HepG2 (cell line): ENCODE data around the gene SMYD5. TPM values are rescaled to one million over a fixed set of nuclear protein-coding genes. Genes with fewer than 3 reads are reported as not detected.

ENCODE experiments used
- AGO2 ChIP-seq: fragments of 200-400 bp; formaldehyde crosslinking; optimal IDR thresholded peaks from 2 replicates; pipeline ENCODE3; 2017; ENCODE audit warnings: mild to moderate bottlenecking, low read depth, low read length, moderate library complexity
- ARID2 ChIP-seq: sonication (generic); formaldehyde crosslinking; IDR thresholded peaks from 2 replicates; pipeline ENCODE4 v1.8.1; 2022; ENCODE audit warnings: mild to moderate bottlenecking, missing genetic modification reagents, borderline replicate concordance
- BRD4 ChIP-seq: sonication (generic); formaldehyde crosslinking; IDR thresholded peaks from 2 replicates; pipeline ENCODE4 v1.4.0; 2020; ENCODE audit warnings: missing genetic modification reagents
- CHCHD3 ChIP-seq: sonication (generic); formaldehyde crosslinking; IDR thresholded peaks from 2 replicates; pipeline ENCODE4 v1.8.0; 2022; ENCODE audit warnings: mild to moderate bottlenecking, missing genetic modification reagents, moderate library complexity
- DPF2 ChIP-seq: sonication (generic); formaldehyde crosslinking; IDR thresholded peaks from 2 replicates; pipeline ENCODE4 v1.4.0; 2020; ENCODE audit warnings: mild to moderate bottlenecking, low read depth, missing genetic modification reagents, borderline replicate concordance
- ISX ChIP-seq: sonication (generic); formaldehyde crosslinking; conservative IDR thresholded peaks from 2 replicates; pipeline ENCODE4 v1.5.0; 2020; ENCODE audit warnings: missing genetic modification reagents
- PCBP1 ChIP-seq: fragments of 200-400 bp; formaldehyde crosslinking; IDR thresholded peaks from 2 replicates; pipeline ENCODE4 v1.6.1; 2017; ENCODE audit warnings: mild to moderate bottlenecking, low read depth, low read length, borderline replicate concordance
- RORA ChIP-seq: sonication (generic); formaldehyde crosslinking; IDR thresholded peaks from 2 replicates; pipeline ENCODE4 v1.5.0; 2020; ENCODE audit warnings: mild to moderate bottlenecking, missing genetic modification reagents, moderate library complexity
- SCMH1 ChIP-seq: sonication (generic); formaldehyde crosslinking; IDR thresholded peaks from 2 replicates; pipeline ENCODE4 v1.9.0; 2021; ENCODE audit warnings: missing genetic modification reagents, mild to moderate bottlenecking, borderline replicate concordance
- SMC3 ChIP-seq: IDR thresholded peaks from 2 replicates; pipeline ENCODE4 v1.6.1; 2011; ENCODE audit warnings: low read length, improper control_type of control experiment
- ZBTB2 ChIP-seq: sonication (generic); formaldehyde crosslinking; IDR thresholded peaks from 2 replicates; pipeline ENCODE4 v1.8.0; 2022; ENCODE audit warnings: low read depth, missing genetic modification reagents
- ZBTB3 ChIP-seq: sonication (generic); formaldehyde crosslinking; IDR thresholded peaks from 2 replicates; pipeline ENCODE4 v1.4.0; 2020; ENCODE audit warnings: low read depth, mild to moderate bottlenecking, moderate library complexity, missing genetic modification reagents, borderline replicate concordance
- ZNF136 ChIP-seq: sonication (generic); formaldehyde crosslinking; IDR thresholded peaks from 2 replicates; pipeline ENCODE4 v1.8.1; 2022; ENCODE audit warnings: low read depth, mild to moderate bottlenecking, moderate library complexity, missing genetic modification reagents
- ZNF563 ChIP-seq: sonication (generic); formaldehyde crosslinking; IDR thresholded peaks from 2 replicates; pipeline ENCODE4 v1.8.0; 2022; ENCODE audit warnings: mild to moderate bottlenecking, moderate library complexity, missing genetic modification reagents
- polyA plus RNA-seq, 8 experiments: library from polyadenylated mRNA; depleted of rRNA in 3 of 8; stranded (reverse) in 7 of 8; unstranded in 1 of 8; fragments of >200 nt; fragmentation: Illumina TruSeq in 4 of 8; extraction: Trizol in 4 of 8; gene quantifications; 2 replicates each; pipeline versions ENCODE4 v1.2.1 to v1.2.3, GENCODE V29; 2011 to 2016; ENCODE audit warnings: low read depth in 4 of 8, missing spikeins in 1 of 8, mixed read lengths in 1 of 8; ENCODE audit not compliant: insufficient read depth in 1 of 8
- total RNA-seq, 5 experiments: library from RNA; depleted of rRNA; stranded (reverse); fragments of >200 nt; fragmentation: Illumina TruSeq; extraction: Trizol; gene quantifications; 2 replicates each; pipeline ENCODE4 v1.2.3, GENCODE V29; 2016; ENCODE audit warnings: low read depth in 1 of 5
- TF ChIP-seq, protein P1 (sequence below), 2 experiments: sonication (generic) in 1 of 2; formaldehyde crosslinking in 1 of 2; IDR thresholded peaks; 2 replicates each; pipeline versions ENCODE4 v1.5.1 to v1.6.1; 2011 to 2020; ENCODE audit warnings: borderline replicate concordance in 1 of 2, low read depth in 1 of 2, low read length in 1 of 2, mild to moderate bottlenecking in 1 of 2, missing genetic modification reagents in 1 of 2, moderate library complexity in 1 of 2
- TF ChIP-seq, protein P2 (sequence below): sonication (generic); formaldehyde crosslinking; IDR thresholded peaks from 2 replicates; pipeline ENCODE4 v1.8.1; 2023; ENCODE audit warnings: mild to moderate bottlenecking, moderate library complexity, missing genetic modification reagents

Gene SMYD5
- total and polyA plus RNA-seq, 2 of the 13 experiments (the other 11 are each of a cell fraction or from before 2014, with no cell fraction given), result 55.8 to 70.4 TPM

- TF ChIP-seq, protein P1, sequence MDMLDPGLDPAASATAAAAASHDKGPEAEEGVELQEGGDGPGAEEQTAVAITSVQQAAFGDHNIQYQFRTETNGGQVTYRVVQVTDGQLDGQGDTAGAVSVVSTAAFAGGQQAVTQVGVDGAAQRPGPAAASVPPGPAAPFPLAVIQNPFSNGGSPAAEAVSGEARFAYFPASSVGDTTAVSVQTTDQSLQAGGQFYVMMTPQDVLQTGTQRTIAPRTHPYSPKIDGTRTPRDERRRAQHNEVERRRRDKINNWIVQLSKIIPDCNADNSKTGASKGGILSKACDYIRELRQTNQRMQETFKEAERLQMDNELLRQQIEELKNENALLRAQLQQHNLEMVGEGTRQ (IDR thresholded peaks at IDR 0.05; ENCODE audit: low read depth, low read length), result no peak
- TF ChIP-seq, protein P1 (CRISPR knock-in tag; IDR thresholded peaks at IDR 0.05; ENCODE audit: borderline replicate concordance), result no peak
- TF ChIP-seq ZNF563 (CRISPR knock-in tag) (0 out of 2 replicates have a peak, but pooled peaks have one; percentile 47), ZBTB2 (CRISPR knock-in tag) (no peak), DPF2 (CRISPR knock-in tag) (no peak), AGO2 (no peak), SCMH1 (CRISPR knock-in tag) (no peak), BRD4 (no peak), ISX (CRISPR knock-in tag) (no peak), RORA (CRISPR knock-in tag) (no peak), ZNF136 (peak; percentile 27; the same call in 1 of the 2 replicates), PCBP1 (peak; percentile 72; the same call in 1 of the 2 replicates), SMC3 (peak; percentile 32; the same call in 1 of the 2 replicates), CHCHD3 (CRISPR knock-in tag) (0 out of 2 replicates have a peak, but pooled peaks have one; percentile 69), ARID2 (CRISPR knock-in tag) (peak; percentile 49; the same call in 1 of the 2 replicates), ZBTB3 (0 out of 2 replicates have a peak, but pooled peaks have one; percentile 72)
- TF ChIP-seq, protein P2, sequence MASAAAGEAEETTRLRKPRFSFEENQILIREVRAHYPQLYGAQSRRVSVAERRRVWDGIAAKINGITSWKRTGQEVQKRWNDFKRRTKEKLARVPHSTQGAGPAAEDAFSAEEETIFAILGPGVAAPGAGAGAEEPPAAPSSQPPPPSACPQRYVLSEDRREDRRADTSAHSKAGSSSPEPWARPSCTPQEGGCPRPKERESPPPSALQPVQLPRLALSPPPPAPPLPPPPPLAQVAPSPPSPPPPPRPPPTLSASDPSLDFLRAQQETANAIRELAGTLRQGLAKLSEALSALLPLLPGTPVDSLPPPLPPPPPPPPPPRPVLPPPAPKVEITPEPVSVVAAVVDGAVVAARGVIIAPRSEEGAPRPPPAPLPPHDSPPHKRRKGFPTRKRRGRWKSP (CRISPR knock-in tag), result 0 out of 2 replicates have a peak, but pooled peaks have one; percentile 71
Measured at GRCh38 chr2:73176881-73177644, 37.0 kb upstream of the SMYD5 start (continued).
